HG03159 (cell line): ENCODE measurements around the gene ACACB.
"Not testable (repeated sequence)": the region's sequence is repeated elsewhere in the genome, so short reads cannot be mapped to it uniquely, and the experiment has no call there.

ENCODE experiments used
- ATAC-seq: cut with Tn5 transposase; IDR thresholded peaks from one replicate; pipeline ENCODE4 v1.9.1; 2021; ENCODE audit warnings: mild to moderate bottlenecking, moderate library complexity; ENCODE audit not compliant: unreplicated experiment

The ACACB gene

GRCh38 chr12:109139360-109139759, 23.0 kb downstream of the ACACB start:
- no peak for ATAC-seq

- no peak for ATAC-seq
Observed at GRCh38 chr12:109139791-109140190, 23.4 kb downstream of the ACACB start.

GRCh38 chr12:109140560-109140959, 24.2 kb downstream of the ACACB start:
- no peak for ATAC-seq

GRCh38 chr12:109144224-109144623, 27.8 kb downstream of the ACACB start:
- no peak for ATAC-seq

- ATAC-seq, result not testable (repeated sequence)
Observed at GRCh38 chr12:109147126-109147525, 30.7 kb downstream of the ACACB start.

GRCh38 chr12:109147954-109148353, 31.6 kb downstream of the ACACB start:
- no peak for ATAC-seq

- no peak for ATAC-seq
Observed at GRCh38 chr12:109150124-109150640, 33.8 kb downstream of the ACACB start.

GRCh38 chr12:109151457-109151856, 35.1 kb downstream of the ACACB start:
- ATAC-seq, result no peak

GRCh38 chr12:109153821-109154441, 37.5 kb downstream of the ACACB start:
- no peak for ATAC-seq

- ATAC-seq, result peak; percentile 88
Observed at GRCh38 chr12:109154451-109155438, 38.4 kb downstream of the ACACB start.

GRCh38 chr12:109156036-109156435, 39.6 kb downstream of the ACACB start:
- ATAC-seq, result no peak

GRCh38 chr12:109156586-109156985, 40.2 kb downstream of the ACACB start:
- ATAC-seq, result no peak

GRCh38 chr12:109157986-109158385, 41.6 kb downstream of the ACACB start:
- no peak for ATAC-seq

- ATAC-seq, result no peak
Observed at GRCh38 chr12:109160433-109160832, 44.0 kb downstream of the ACACB start.

- no peak for ATAC-seq
Observed at GRCh38 chr12:109160873-109161272, 44.5 kb downstream of the ACACB start.

- no peak for ATAC-seq
Observed at GRCh38 chr12:109162551-109162950, 46.2 kb downstream of the ACACB start.

GRCh38 chr12:109163167-109163566, 46.8 kb downstream of the ACACB start:
- ATAC-seq, result no peak

- ATAC-seq, result no peak
Observed at GRCh38 chr12:109165599-109165998, 49.2 kb downstream of the ACACB start.

- ATAC-seq, result no peak
Observed at GRCh38 chr12:109166371-109166770, 50.0 kb downstream of the ACACB start.

GRCh38 chr12:109167781-109168180, 51.4 kb downstream of the ACACB start:
- ATAC-seq, result no peak

GRCh38 chr12:109169262-109169661, 52.9 kb downstream of the ACACB start:
- no peak for ATAC-seq

- no peak for ATAC-seq
Observed at GRCh38 chr12:109169686-109170085, 53.3 kb downstream of the ACACB start.
